BE2C (cell line): ENCODE results near the gene SLC47A2.

Experiments used
- DNase-seq: peaks from one replicate; pipeline ENCODE4 v3.0.0-alpha.2; 2020
- H3K27me3 ChIP-seq: fragments of 250-450 bp; sonication (Bioruptor Pico); 2 replicates; pipeline ENCODE4 v1.5.1; 2020; ENCODE audit warnings: mild to moderate bottlenecking
- H3K36me3 ChIP-seq: fragments of 250-450 bp; sonication (Bioruptor Pico); 2 replicates; pipeline ENCODE4 v1.5.1; 2020; ENCODE audit warnings: mild to moderate bottlenecking
- H3K4me1 ChIP-seq: fragments of 250-450 bp; sonication (Bioruptor Pico); 2 replicates; pipeline ENCODE4 v1.5.1; 2020
- H3K4me3 ChIP-seq: 2 replicates; pipeline ENCODE4 v1.5.1; 2011; ENCODE audit warnings: low read depth, low read length
- H3K9me3 ChIP-seq: fragments of 250-450 bp; sonication (Bioruptor Pico); 2 replicates; pipeline ENCODE4 v1.5.1; 2020
- TF ChIP-seq, protein P1 (sequence below): IDR thresholded peaks from 2 replicates; pipeline ENCODE4 v1.5.1; 2012; ENCODE audit warnings: mild to moderate bottlenecking, low read depth, low read length

The SLC47A2 gene

DNA sequence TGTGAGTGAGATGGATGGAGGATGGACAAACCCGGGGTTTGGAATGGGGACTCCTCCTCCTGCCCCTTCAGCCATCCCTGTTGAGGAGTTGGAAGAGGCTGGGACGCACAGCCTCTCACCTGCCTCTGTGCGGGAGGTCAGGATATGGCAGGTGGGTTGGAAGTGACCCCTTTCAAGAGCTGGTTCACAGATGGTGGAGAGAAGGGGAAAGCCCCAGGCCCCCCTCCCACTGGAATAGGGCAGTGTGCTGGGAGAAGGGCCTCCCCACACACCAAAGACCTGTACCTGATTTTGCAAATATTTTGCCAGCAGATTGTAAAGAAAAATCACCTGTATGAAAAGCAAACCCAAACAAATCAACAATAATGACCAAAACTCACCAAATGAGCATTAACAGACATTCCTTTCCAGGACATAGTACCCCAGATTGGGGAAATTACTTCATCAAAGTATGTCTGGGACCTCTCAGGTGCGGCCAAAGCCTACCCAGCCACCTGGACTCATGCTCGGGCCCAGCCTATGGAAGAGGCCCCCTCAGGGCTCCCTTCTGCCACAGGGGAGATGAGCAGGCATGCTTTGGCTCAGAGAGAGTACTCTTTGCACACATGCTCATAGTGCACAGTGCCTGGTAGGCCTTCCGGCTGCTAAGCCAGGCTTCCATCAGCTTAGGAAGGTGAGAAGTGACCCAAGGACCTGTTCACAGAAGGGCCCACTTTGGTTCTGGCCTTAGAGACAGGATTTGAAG, 7.8 kb downstream of the SLC47A2 start:
- H3K36me3 ChIP-seq: no peaks in the 10 kb centered on the region
- no peaks in the 10 kb centered on the region for H3K9me3 ChIP-seq
- no peaks in the 10 kb centered on the region for H3K4me1 ChIP-seq
- no peak overlapping the region for H3K4me3 ChIP-seq
- TF ChIP-seq, protein P1, sequence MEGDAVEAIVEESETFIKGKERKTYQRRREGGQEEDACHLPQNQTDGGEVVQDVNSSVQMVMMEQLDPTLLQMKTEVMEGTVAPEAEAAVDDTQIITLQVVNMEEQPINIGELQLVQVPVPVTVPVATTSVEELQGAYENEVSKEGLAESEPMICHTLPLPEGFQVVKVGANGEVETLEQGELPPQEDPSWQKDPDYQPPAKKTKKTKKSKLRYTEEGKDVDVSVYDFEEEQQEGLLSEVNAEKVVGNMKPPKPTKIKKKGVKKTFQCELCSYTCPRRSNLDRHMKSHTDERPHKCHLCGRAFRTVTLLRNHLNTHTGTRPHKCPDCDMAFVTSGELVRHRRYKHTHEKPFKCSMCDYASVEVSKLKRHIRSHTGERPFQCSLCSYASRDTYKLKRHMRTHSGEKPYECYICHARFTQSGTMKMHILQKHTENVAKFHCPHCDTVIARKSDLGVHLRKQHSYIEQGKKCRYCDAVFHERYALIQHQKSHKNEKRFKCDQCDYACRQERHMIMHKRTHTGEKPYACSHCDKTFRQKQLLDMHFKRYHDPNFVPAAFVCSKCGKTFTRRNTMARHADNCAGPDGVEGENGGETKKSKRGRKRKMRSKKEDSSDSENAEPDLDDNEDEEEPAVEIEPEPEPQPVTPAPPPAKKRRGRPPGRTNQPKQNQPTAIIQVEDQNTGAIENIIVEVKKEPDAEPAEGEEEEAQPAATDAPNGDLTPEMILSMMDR: no peak
- no peak for DNase-seq
- H3K27me3 ChIP-seq: no peaks in the 10 kb centered on the region

DNA sequence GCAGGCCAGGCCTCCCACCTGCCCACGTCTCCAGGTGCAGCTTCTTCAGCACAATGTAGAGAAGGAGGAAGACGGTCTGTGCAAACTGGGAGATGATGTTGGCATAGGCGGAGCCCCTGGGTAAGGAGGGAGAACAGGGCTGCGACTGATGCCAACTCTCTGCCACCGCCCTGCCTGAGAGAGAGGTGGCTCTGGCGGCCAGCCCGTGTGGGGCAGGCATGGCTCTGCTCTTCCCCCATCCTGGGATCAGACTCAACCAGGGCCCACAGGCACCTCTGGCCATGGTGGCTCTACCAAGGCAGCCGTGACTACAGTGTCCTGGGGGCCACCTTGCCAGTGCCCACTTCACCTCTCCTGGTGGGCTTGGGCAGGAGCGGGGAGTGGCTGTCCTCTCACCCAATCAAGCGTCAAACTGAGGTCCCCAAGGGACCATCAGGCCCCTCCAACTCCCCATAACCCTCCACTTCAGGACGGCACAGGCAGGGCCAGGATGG, 8.6 kb downstream of the SLC47A2 start:
- no peak overlapping the region for H3K4me3 ChIP-seq
- no peaks in the 10 kb centered on the region for H3K9me3 ChIP-seq
- DNase-seq: no peak
- no peaks in the 10 kb centered on the region for H3K27me3 ChIP-seq
- H3K36me3 ChIP-seq: no peaks in the 10 kb centered on the region
- no peaks in the 10 kb centered on the region for H3K4me1 ChIP-seq
- TF ChIP-seq, protein P1: no peak

DNA sequence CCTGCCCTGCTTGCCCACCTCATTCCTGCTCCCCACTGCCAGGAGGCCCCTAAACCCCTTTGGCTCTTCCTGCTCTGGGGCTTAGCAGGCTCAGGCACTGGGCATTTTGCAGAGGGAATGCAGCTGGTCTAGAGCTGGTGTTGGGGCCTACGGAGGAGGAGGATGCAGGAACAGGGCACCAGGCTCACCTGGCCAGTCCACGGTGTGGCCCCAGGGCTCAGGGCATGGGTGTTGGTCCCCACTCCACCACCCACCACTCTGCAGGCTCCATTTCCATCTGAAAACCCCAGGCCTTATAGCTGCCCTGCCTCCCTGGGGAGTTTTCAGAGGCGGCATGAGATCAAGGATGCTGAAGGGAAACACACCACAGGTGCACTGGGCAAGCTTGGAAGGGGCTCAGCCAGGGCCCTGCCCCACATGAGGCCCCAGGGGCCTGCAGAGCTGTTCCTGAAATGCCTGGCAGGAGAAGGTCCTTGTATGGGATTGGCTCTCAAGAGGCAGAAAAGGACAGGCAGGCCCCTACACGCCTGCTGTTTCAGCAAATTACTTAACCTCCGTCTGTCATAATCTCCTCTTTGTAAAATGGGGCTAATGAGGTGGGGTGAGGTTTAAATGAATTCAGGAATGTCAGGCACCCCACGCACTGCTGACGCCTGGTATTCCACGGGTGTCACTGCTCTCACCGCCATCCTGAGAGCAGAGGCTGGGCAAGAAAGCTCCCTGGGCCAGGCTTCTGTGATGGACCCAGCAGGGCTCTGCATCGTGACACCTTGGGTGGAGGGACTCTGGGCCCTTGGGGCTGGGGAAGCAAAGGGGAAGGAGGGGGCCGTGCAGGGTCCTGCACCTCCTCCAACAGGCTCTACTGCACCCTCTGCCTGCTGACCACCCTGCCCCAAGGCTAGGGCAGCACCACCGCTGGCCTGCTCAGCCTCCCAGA, 9.3 kb downstream of the SLC47A2 start:
- TF ChIP-seq, protein P1: no peak
- no peaks in the 10 kb centered on the region for H3K4me1 ChIP-seq
- DNase-seq: no peak

DNA sequence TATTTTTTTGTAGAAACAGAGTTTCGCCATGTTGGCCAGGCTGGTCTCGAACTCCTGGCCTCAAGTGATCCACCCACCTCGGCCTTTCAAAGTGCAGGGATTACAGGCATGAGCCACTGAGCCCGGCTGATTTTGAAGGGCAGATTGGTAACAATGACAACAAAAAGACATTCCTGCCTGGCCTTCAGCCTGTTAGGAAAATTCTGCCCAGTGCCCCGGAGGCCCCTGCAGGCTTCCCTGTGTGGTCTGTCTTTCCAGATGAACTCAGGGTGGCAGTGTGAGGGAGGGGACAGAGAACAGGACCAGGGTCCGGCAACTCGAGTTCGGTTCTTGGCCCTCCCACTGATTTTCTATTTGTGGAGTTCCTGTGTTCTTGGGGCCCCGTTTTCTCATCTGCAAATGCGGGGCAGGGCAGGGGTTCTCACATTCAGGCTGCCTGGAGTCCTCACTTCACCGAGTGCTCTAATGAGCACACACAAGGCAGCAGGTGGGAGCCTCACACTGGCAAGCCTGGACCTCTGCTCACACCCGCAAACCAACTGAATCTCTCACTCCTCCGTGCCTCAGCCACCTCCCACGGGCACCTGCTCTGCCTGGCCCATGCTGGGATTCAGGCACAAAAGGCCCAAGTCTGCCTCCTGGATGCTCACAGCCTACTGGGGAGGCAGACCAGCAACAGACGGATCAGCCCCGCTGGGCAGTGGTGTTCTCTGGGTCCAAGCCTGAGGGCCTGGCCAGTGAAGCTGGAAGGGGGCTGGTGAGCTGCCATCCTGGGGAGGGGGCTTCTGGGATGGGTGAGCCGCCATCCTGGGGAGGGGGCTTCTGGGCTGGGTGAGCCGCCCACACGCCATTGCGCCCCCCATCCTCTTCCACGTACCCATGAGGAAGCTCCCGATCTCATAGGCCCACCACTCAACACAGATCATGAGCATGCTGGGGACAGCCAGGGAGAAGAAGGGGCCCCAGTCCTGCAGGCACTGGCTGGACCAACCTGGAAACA, 10.3 kb downstream of the SLC47A2 start:
- H3K9me3 ChIP-seq: no peaks in the 10 kb centered on the region
- H3K27me3 ChIP-seq: no peaks in the 10 kb centered on the region
- H3K36me3 ChIP-seq: no peaks in the 10 kb centered on the region
- TF ChIP-seq, protein P1: no peak
- H3K4me1 ChIP-seq: no peaks in the 10 kb centered on the region
- no peak for DNase-seq
- no peak overlapping the region for H3K4me3 ChIP-seq

More for the DNA sequence above, 9.3 kb downstream of the SLC47A2 start:
- H3K9me3 ChIP-seq: no peaks in the 10 kb centered on the region
- no peaks in the 10 kb centered on the region for H3K27me3 ChIP-seq
- no peaks in the 10 kb centered on the region for H3K36me3 ChIP-seq
- no peak overlapping the region for H3K4me3 ChIP-seq

DNA sequence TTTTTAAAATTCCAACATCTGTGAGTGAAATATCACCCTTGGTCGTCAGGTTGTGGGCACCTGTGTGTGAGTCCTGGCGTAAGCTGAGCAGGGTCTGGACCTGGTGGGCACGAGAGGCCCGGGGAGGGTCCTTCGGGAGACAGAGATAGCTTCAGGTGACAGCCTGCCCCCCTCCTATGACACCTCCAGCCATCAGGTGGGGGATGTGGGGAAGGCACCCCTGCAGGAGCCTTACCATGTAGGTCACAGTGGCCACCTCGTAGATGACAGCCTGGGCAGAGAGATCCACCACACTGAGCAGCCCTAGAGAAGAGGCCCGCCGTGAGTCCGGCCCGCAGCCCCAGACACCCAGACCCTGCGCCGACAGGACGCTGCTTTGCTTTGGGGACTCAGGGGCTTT, 11.2 kb downstream of the SLC47A2 start:
- no peaks in the 10 kb centered on the region for H3K9me3 ChIP-seq
- no peaks in the 10 kb centered on the region for H3K36me3 ChIP-seq
- TF ChIP-seq, protein P1: no peak
- H3K4me1 ChIP-seq: no peaks in the 10 kb centered on the region
- H3K27me3 ChIP-seq: no peaks in the 10 kb centered on the region
- no peak for DNase-seq
- H3K4me3 ChIP-seq: no peak overlapping the region
